Subcutaneous adipose tissue (tissue), 4 donors: Measurements from ENCODE around the gene STXBP6. TPM values are rescaled to one million over a fixed set of nuclear protein-coding genes. Genes with fewer than 3 reads are reported as not detected.

ENCODE experiments used
- total RNA-seq, 4 donors: library from RNA; depleted of rRNA; stranded (reverse); fragments of >200 nt; gene quantifications; one replicate each; pipeline ENCODE4 v1.1.0, GENCODE V29; 2016
- TF ChIP-seq, protein P1 (sequence below): fragments of 450-650 bp; IDR thresholded peaks from one replicate; pipeline ENCODE4 v1.5.1; 2016; ENCODE audit warnings: low read depth, mild to moderate bottlenecking, control low read depth, antibody characterized with exemption, moderate library complexity

STXBP6 gene
- total RNA-seq, 4 donors from 2014 or later = 5.4 to 11.7 (median 9.3) TPM

DNA sequence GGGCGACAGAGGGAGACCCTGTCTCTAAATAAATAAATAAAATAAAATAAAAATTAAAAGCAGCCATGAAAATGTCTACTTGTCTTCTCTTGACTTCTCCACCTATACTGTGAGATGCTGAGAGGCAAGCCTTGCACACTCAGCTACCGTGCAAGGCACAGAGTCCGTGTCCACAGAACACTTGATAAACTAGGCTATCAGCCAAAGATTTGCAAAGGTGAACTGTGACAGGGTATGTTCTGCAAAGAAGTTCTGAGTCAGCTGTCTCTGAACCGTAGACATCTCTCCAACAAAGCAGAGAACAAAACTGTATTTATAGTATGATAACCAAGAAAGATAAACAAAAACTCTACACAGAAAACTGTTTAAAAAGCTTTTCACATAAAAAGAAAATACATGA lies 35.5 kb downstream of the STXBP6 start:
- TF ChIP-seq, protein P1, sequence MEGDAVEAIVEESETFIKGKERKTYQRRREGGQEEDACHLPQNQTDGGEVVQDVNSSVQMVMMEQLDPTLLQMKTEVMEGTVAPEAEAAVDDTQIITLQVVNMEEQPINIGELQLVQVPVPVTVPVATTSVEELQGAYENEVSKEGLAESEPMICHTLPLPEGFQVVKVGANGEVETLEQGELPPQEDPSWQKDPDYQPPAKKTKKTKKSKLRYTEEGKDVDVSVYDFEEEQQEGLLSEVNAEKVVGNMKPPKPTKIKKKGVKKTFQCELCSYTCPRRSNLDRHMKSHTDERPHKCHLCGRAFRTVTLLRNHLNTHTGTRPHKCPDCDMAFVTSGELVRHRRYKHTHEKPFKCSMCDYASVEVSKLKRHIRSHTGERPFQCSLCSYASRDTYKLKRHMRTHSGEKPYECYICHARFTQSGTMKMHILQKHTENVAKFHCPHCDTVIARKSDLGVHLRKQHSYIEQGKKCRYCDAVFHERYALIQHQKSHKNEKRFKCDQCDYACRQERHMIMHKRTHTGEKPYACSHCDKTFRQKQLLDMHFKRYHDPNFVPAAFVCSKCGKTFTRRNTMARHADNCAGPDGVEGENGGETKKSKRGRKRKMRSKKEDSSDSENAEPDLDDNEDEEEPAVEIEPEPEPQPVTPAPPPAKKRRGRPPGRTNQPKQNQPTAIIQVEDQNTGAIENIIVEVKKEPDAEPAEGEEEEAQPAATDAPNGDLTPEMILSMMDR = no peak

DNA sequence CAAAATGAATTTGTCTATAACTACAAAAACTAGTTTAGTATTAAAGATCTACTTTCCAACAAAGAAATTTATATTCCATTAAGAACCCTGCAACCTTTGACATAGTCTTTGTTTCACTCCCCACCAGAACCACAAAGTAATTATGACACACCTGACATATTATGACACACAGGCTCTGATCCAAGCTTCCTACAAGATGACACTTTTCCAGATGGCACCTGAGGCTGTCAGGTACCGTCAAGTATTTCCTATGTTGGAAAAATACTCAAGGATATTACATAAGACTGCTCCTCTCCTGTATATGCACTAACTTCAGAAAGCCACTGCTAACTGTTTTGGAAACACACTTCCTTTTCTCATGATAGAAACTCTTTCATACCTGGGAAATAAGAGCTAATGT lies 38.9 kb downstream of the STXBP6 start:
- TF ChIP-seq, protein P1 = no peak

DNA sequence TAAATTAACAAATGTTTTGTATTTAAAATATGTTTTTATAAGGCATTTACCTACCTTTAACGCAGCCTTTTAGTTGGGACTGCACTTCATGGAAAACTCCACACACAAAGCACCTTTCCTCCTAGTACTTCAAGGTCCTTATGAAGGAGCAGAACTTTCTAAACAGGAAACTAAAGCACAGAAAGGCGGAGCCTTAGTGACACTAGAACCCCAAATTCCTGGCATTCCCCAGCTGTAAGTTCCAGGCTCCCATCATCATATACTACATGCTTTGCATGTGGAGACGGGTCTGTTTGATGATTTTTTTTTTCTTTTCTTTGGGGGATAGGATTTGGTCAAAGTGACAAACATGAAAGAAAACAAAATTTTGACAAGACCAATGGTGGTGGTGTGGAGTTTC lies 39.5 kb downstream of the STXBP6 start:
- TF ChIP-seq, protein P1 = no peak

DNA sequence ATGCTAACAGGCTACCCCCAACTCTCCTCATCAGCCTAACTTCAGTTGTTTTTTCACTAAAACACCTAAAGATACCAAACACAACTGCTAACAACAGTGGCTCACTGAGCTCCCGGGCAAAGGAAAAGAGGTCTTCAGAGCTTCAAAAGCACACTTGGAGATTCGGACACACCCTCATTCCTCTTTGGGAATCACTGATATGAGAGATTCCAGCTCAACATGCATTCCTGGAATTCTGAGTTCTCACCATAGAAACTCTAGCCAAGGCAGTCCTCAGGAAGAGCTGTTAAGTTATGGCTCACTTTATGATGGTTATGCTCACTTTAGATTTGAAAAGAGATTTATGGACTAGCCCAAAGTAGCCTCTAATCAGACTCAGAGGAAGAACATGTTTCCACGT lies 40.1 kb downstream of the STXBP6 start:
- TF ChIP-seq, protein P1 = no peak

DNA sequence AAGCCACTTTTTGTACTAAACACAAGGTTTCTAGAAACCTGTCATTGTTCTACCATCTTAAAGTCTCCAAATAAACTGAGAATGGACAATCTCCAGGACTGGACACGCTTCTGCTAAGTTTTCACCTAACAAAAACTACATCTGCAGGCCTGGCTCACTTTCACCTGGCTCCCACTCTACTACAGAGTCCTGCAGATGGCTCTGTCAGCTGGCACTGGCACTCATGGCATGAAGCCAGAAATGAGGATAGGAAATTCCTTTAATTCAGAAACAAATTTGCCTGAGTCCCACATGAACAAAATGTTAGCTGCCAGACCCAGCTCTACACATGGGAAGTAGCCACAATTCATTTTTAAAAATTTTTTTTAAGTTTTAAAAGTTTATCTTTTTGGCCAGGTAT lies 42.1 kb downstream of the STXBP6 start:
- TF ChIP-seq, protein P1 = no peak

DNA sequence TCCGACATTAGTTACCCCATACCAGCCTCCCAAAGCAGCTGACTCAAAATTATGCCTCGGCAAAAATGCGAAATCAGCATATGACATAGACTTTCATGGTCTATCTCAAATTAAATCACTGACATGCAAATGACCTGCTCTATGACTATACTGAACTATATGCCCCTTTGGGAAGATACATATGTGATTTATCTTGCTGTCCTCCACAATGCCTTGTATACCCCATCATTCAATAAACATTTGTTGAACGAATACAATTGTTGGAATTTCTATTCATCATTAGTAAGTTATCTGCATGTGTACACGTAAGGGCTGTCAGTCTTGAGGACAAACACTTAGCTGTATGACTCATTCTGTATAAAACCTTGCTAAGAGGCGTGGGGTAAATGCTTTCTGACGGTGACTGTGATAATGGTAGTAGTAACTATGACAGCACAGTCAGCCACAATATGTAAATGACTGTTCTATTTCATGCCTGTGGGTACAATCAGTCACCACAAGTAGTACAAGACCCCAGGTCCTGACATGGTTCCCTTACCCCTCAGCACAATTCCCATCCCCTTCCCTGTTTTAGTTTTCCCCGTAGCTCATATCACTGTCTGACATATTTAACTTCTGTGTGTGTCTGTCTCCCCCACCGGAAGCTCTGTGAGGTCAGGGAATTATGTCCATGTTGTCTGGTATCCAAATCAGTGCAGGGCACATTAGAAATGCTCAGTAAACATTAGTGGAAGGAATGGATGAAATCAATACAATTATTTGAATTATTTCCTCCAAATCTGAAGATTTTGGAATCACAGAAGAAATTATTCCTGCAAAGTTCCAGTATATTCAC lies 42.8 kb downstream of the STXBP6 start:
- TF ChIP-seq, protein P1 = no peak

DNA sequence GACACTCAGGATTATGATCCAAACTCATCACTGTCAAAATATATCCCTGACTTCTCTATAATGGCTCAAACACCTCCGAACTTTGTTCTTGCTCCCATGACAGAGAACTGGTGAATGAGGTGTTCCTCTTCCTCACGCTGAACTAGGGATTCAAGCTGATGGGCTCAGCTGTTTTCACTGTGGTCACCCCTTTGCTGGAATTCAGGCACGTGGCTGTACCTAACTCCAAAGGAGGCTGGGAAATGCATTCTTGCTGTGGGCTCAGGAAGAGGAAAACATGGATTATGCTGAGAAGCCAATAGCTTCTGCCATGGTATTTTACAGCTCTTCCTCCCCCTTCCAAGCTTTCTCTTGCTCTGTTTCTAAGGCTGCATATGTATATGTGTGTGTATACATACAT lies 43.9 kb downstream of the STXBP6 start:
- TF ChIP-seq, protein P1 = no peak
